OCI-LY1 (cell line): ENCODE results near the gene GLIPR1L2.

Experiments
- H2AFZ ChIP-seq: fragments of 200-600 bp; sonication (generic), shearing (Covaris generic); 2 replicates; pipeline ENCODE4 v1.6.0; 2014; ENCODE audit warnings: antibody characterized with exemption, mild to moderate bottlenecking, low read length
- H3F3A ChIP-seq: fragments of 200-600 bp; sonication (generic), shearing (Covaris generic); 2 replicates; pipeline ENCODE4 v1.6.0; 2014; ENCODE audit warnings: mild to moderate bottlenecking, antibody characterized with exemption, low read length, moderate library complexity; ENCODE audit not compliant: insufficient read depth
- H3K27ac ChIP-seq: fragments of 200-600 bp; sonication (generic); 2 replicates; pipeline ENCODE4 v1.5.1; 2014; ENCODE audit warnings: low read length, mixed run types, mild to moderate bottlenecking, low read depth; ENCODE audit not compliant: poor library complexity, severe bottlenecking
- H3K27me3 ChIP-seq: fragments of 200-600 bp; sonication (generic); 2 replicates; pipeline ENCODE4 v1.6.0; 2014; ENCODE audit warnings: antibody characterized with exemption, mild to moderate bottlenecking, low read length, moderate library complexity; ENCODE audit not compliant: insufficient read depth
- H3K36me3 ChIP-seq: fragments of 200-600 bp; sonication (generic); 2 replicates; pipeline ENCODE4 v1.6.1; 2014; ENCODE audit warnings: mild to moderate bottlenecking, antibody characterized with exemption, low read length, moderate library complexity, mixed read lengths; ENCODE audit not compliant: insufficient read depth
- H3K4me1 ChIP-seq: fragments of 200-600 bp; sonication (generic); 2 replicates; pipeline ENCODE4 v1.5.1; 2014; ENCODE audit warnings: mild to moderate bottlenecking, low read length, moderate library complexity; ENCODE audit not compliant: insufficient read depth, severe bottlenecking
- H3K4me2 ChIP-seq: fragments of 200-600 bp; sonication (generic), shearing (Covaris generic); 2 replicates; pipeline ENCODE4 v1.6.1; 2014; ENCODE audit warnings: low read length
- H3K4me3 ChIP-seq: fragments of 200-600 bp; sonication (generic); 2 replicates; pipeline ENCODE4 v1.5.1; 2014; ENCODE audit warnings: low read length, low read depth, mild to moderate bottlenecking, mixed read lengths; ENCODE audit not compliant: poor library complexity, severe bottlenecking
- H3K79me2 ChIP-seq: fragments of 200-600 bp; shearing (Covaris generic); 2 replicates; pipeline ENCODE4 v1.6.1; 2016; ENCODE audit warnings: mixed run types, low read length, mixed read lengths; ENCODE audit not compliant: insufficient read depth
- H3K9ac ChIP-seq: fragments of 200-600 bp; sonication (generic), shearing (Covaris generic); 2 replicates; pipeline ENCODE4 v1.6.1; 2014; ENCODE audit warnings: mild to moderate bottlenecking, low read length, mixed read lengths
- H3K9me2 ChIP-seq: fragments of 200-600 bp; sonication (generic), shearing (Covaris generic); 2 replicates; pipeline ENCODE4 v1.6.1; 2014; ENCODE audit warnings: low read depth, mild to moderate bottlenecking, low read length, mixed read lengths
- H3K9me3 ChIP-seq: fragments of 200-600 bp; shearing (Covaris generic); 2 replicates; pipeline ENCODE4 v1.6.1; 2014; ENCODE audit warnings: low read length, mixed read lengths
- H4K20me1 ChIP-seq: fragments of 200-600 bp; sonication (generic), shearing (Covaris generic); 2 replicates; pipeline ENCODE4 v1.6.0; 2016; ENCODE audit warnings: mild to moderate bottlenecking, low read length; ENCODE audit not compliant: insufficient read depth
- EZH2 ChIP-seq: fragments of 200-600 bp; sonication (generic), shearing (Covaris generic); IDR thresholded peaks from 2 replicates; pipeline ENCODE4 v1.8.0; 2017; ENCODE audit warnings: borderline replicate concordance, mixed run types, mild to moderate bottlenecking, antibody characterized with exemption, low read length, moderate library complexity, mixed read lengths
- TF ChIP-seq, protein P1 (sequence below): fragments of 200-600 bp; sonication (generic), shearing (Covaris generic); IDR thresholded peaks from 2 replicates; pipeline ENCODE4 v1.5.1; 2017; ENCODE audit warnings: mild to moderate bottlenecking, antibody characterized with exemption, low read length, moderate library complexity, mixed read lengths

The GLIPR1L2 gene

DNA sequence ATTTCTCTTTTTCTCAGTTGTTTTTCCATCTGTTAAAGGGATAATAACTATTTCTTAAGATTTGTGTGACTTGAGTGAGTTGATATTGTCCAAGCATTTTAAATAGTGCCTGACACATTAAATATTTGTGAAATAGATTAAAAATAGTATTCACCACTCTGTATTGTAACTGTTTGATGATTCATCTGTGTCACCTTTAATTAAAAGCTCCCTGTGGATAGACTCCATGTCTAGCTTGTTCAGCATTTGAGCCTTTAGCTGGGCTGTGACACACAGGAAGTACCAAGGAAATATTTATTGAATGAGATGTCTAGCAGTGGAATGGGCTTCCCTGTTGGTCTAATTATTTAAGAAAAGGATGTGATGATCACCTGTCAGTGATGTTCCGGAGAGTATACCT lies 1.8 kb upstream of the GLIPR1L2 start:
- Histone ChIP-seq H3K9me3 (no peaks in the 10 kb centered on the region), H3K4me2 (no peak overlapping the region), H3K9ac (no peak overlapping the region), H3K79me2 (no peaks in the 10 kb centered on the region), H4K20me1 (no peaks in the 10 kb centered on the region), H2AFZ (no peak overlapping the region), H3K4me3 (no peak overlapping the region), H3K27me3 (no peaks in the 10 kb centered on the region), H3K27ac (no peak overlapping the region), H3F3A (no peaks in the 10 kb centered on the region), H3K9me2 (no peaks in the 10 kb centered on the region), H3K36me3 (no peaks in the 10 kb centered on the region), H3K4me1 (peaks cover 25% of the 10 kb centered on the region)
- no peak for TF ChIP-seq EZH2
- TF ChIP-seq, protein P1, sequence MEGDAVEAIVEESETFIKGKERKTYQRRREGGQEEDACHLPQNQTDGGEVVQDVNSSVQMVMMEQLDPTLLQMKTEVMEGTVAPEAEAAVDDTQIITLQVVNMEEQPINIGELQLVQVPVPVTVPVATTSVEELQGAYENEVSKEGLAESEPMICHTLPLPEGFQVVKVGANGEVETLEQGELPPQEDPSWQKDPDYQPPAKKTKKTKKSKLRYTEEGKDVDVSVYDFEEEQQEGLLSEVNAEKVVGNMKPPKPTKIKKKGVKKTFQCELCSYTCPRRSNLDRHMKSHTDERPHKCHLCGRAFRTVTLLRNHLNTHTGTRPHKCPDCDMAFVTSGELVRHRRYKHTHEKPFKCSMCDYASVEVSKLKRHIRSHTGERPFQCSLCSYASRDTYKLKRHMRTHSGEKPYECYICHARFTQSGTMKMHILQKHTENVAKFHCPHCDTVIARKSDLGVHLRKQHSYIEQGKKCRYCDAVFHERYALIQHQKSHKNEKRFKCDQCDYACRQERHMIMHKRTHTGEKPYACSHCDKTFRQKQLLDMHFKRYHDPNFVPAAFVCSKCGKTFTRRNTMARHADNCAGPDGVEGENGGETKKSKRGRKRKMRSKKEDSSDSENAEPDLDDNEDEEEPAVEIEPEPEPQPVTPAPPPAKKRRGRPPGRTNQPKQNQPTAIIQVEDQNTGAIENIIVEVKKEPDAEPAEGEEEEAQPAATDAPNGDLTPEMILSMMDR: no peak

DNA sequence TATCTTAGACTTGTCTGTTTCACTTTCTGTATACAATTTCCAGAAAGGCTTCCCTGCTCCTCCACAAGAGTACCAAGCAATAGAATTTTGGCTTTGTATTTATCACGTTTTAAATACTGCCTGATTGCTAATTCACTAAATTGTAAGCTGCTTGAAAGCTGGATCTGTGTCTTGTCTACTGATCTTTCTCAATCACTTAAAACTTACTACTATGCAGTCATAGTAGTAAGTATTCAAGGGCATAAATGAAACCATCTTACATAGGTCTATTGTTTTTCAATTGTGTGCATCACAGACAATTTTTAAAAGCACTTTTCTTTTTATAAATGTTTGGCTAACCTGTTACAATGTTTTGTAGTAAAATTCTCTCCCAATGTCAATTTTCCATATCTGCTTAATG lies 1.2 kb upstream of the GLIPR1L2 start:
- no peaks in the 10 kb centered on the region for H3K36me3 ChIP-seq
- no peaks in the 10 kb centered on the region for H3K9me2 ChIP-seq
- no peaks in the 10 kb centered on the region for H3F3A ChIP-seq
- H3K4me1 ChIP-seq: peaks cover 25% of the 10 kb centered on the region
- H3K9me3 ChIP-seq: no peaks in the 10 kb centered on the region
- H3K27me3 ChIP-seq: no peaks in the 10 kb centered on the region
- H4K20me1 ChIP-seq: no peaks in the 10 kb centered on the region
- no peak overlapping the region for H2AFZ ChIP-seq
- H3K79me2 ChIP-seq: no peaks in the 10 kb centered on the region
- no peak overlapping the region for H3K4me2 ChIP-seq
- no peak overlapping the region for H3K27ac ChIP-seq
- no peak overlapping the region for H3K9ac ChIP-seq
- H3K4me3 ChIP-seq: no peak overlapping the region
- TF ChIP-seq, protein P1: no peak
- TF ChIP-seq EZH2: no peak

GRCh38 chr12:75390156-75390898 lies 562 bp upstream of the GLIPR1L2 start:
- TF ChIP-seq, protein P1: no peak
- TF ChIP-seq EZH2: no peak
- H3K27ac ChIP-seq: no peak overlapping the region

More at GRCh38 chr12:75390156-75390898, 562 bp upstream of the GLIPR1L2 start:
- Histone ChIP-seq H3K4me3 (peak overlapping the region; percentile 63), H3F3A (no peaks in the 10 kb centered on the region), H3K9ac (peak overlapping the region; percentile 2; the same call in 1 of the 2 replicates), H4K20me1 (no peaks in the 10 kb centered on the region), H3K36me3 (no peaks in the 10 kb centered on the region), H3K9me2 (no peaks in the 10 kb centered on the region), H3K4me1 (peaks cover 25% of the 10 kb centered on the region), H3K4me2 (peak overlapping the region; percentile 86), H3K9me3 (no peaks in the 10 kb centered on the region), H2AFZ (peak overlapping the region; percentile 80; the same call in 1 of the 2 replicates), H3K79me2 (no peaks in the 10 kb centered on the region), H3K27me3 (no peaks in the 10 kb centered on the region)
